8988T (cell line): Measurements from ENCODE around the gene SOBP.
"Not testable (repeated sequence)": the region's sequence is repeated elsewhere in the genome, so short reads cannot be mapped to it uniquely, and the experiment has no call there.

Source experiments
- DNase-seq: peaks from one replicate; pipeline ENCODE4 v3.0.0; 2011

The SOBP gene

GRCh38 chr6:107488875-107489635, 862 bp upstream of the SOBP start:
- peak; percentile 85 for DNase-seq

GRCh38 chr6:107490566-107491137, 735 bp downstream of the SOBP start:
- DNase-seq = no peak

GRCh38 chr6:107491138-107491609, 1.3 kb downstream of the SOBP start:
- peak; percentile 30 for DNase-seq

- no peak for DNase-seq
Observed at GRCh38 chr6:107491760-107492660, 2.1 kb downstream of the SOBP start.

- no peak for DNase-seq
Observed at GRCh38 chr6:107493158-107494057, 3.5 kb downstream of the SOBP start.

- DNase-seq = no peak
Observed at GRCh38 chr6:107495196-107495643, 5.3 kb downstream of the SOBP start.

- no peak for DNase-seq
Observed at GRCh38 chr6:107495971-107496370, 6.1 kb downstream of the SOBP start.

GRCh38 chr6:107496892-107497684, 7.2 kb downstream of the SOBP start:
- no peak for DNase-seq

- DNase-seq = no peak
Observed at GRCh38 chr6:107504270-107505026, 14.5 kb downstream of the SOBP start.

GRCh38 chr6:107506145-107506544, 16.2 kb downstream of the SOBP start:
- DNase-seq = no peak

GRCh38 chr6:107509506-107509905, 19.6 kb downstream of the SOBP start:
- no peak for DNase-seq

- no peak for DNase-seq
Observed at GRCh38 chr6:107510108-107510507, 20.2 kb downstream of the SOBP start.

- no peak for DNase-seq
Observed at GRCh38 chr6:107511511-107511993, 21.6 kb downstream of the SOBP start.

- no peak for DNase-seq
Observed at GRCh38 chr6:107513214-107513613, 23.3 kb downstream of the SOBP start.

GRCh38 chr6:107515955-107516354, 26.0 kb downstream of the SOBP start:
- no peak for DNase-seq

GRCh38 chr6:107517274-107517673, 27.4 kb downstream of the SOBP start:
- no peak for DNase-seq

GRCh38 chr6:107519224-107519623, 29.3 kb downstream of the SOBP start:
- DNase-seq = not testable (repeated sequence)

GRCh38 chr6:107520706-107521105, 30.8 kb downstream of the SOBP start:
- not testable (repeated sequence) for DNase-seq

- DNase-seq = no peak
Observed at GRCh38 chr6:107523054-107523791, 33.3 kb downstream of the SOBP start.

- no peak for DNase-seq
Observed at GRCh38 chr6:107523794-107524193, 33.9 kb downstream of the SOBP start.
